Lung (tissue), 16 donors: Measurements from ENCODE around the gene ETV6. TPM values are rescaled to one million over a fixed set of nuclear protein-coding genes. Genes with fewer than 3 reads are reported as not detected.
A peak's percentile ranks its signal among the peaks of the same experiment; 100 is the strongest.

ENCODE experiments used
- ATAC-seq: fragments of 200-7000 bp; cut with Tn5 transposase; one replicate; pipeline ENCODE4 v1.9.1; 2020; ENCODE audit warnings: moderate number of reproducible peaks; ENCODE audit not compliant: insufficient read depth, low FRiP score
- DNase-seq, 3 donors: peaks; one replicate each; pipeline ENCODE4 v3.0.0-alpha.2; 2013 to 2017
- H3K27ac ChIP-seq, 2 donors: one replicate each; pipeline ENCODE4 v1.5.1; 2013; ENCODE audit warnings: mild to moderate bottlenecking in 2 of 2, moderate library complexity in 2 of 2, control low read depth in 1 of 2, inconsistent platforms in 1 of 2, low read depth in 1 of 2, low read length in 1 of 2
- H3K27me3 ChIP-seq, 3 donors: one replicate each; pipeline ENCODE4 v1.5.1; 2013; ENCODE audit warnings: low read length in 2 of 3; ENCODE audit not compliant: control insufficient read depth in 3 of 3, insufficient read depth in 3 of 3
- H3K36me3 ChIP-seq, 4 donors: one replicate each; pipeline ENCODE4 v1.5.1; 2013; ENCODE audit warnings: low read length in 4 of 4, mild to moderate bottlenecking in 1 of 4, moderate library complexity in 1 of 4; ENCODE audit not compliant: control insufficient read depth in 4 of 4, insufficient read depth in 4 of 4
- H3K4me1 ChIP-seq, 5 donors: one replicate each; pipeline ENCODE4 v1.5.1; 2013; ENCODE audit warnings: low read length in 5 of 5, mild to moderate bottlenecking in 2 of 5, moderate library complexity in 1 of 5; ENCODE audit not compliant: control insufficient read depth in 5 of 5, insufficient read depth in 5 of 5
- H3K4me3 ChIP-seq: one replicate; pipeline ENCODE4 v1.5.1; 2013; ENCODE audit warnings: mild to moderate bottlenecking, control low read depth, moderate library complexity
- H3K9ac ChIP-seq, 2 donors: one replicate each; pipeline ENCODE4 v1.5.1; 2013; ENCODE audit warnings: low read length in 2 of 2, control low read depth in 1 of 2; ENCODE audit not compliant: insufficient read depth in 1 of 2
- H3K9me3 ChIP-seq, 4 donors: one replicate each; pipeline ENCODE4 v1.5.1; 2013; ENCODE audit warnings: low read length in 3 of 4, mild to moderate bottlenecking in 1 of 4, moderate library complexity in 1 of 4; ENCODE audit not compliant: control insufficient read depth in 4 of 4, insufficient read depth in 3 of 4
- CTCF ChIP-seq: IDR thresholded peaks from 2 replicates; pipeline ENCODE4 v1.5.1; 2012; ENCODE audit warnings: mild to moderate bottlenecking; ENCODE audit errors: control extremely low read depth, extremely low read depth
- WGBS, 2 donors: extraction: QIAGEN DNeasy Blood & Tissue Kit; methylation state at CpG; one replicate each; pipeline ENCODE4 v1.1.7; 2013; 5-methylcytosine and 5-hydroxymethylcytosine counted together
- long read RNA-seq, 5 donors: transcript quantifications; one replicate each; lab custom pipeline, GENCODE V29; 2026
- polyA plus RNA-seq, 2 donors: library from polyadenylated mRNA; stranded (reverse); fragments of 200-250 nt; gene quantifications; one replicate each; pipeline ENCODE4 v1.2.1, GENCODE V29; 2013
- total RNA-seq, 2 donors: library from RNA; depleted of rRNA in 1 of 2; stranded (reverse); fragments of >200 nt in 1 of 2; gene quantifications; one replicate each; pipeline ENCODE4 v1.2.1, GENCODE V29; 2014 to 2021
- donor health status: control.
- donor health status: control.
- donor health status: Bipolar disorder and iron deficiency.
- donor health status: healthy.
- donor health status: DM: yes; HTN: yes; CAD: no.

Gene ETV6
- total RNA-seq (10 to 100 TPM; 16.9 to 45.7 TPM), polyA plus RNA-seq (10 to 100 TPM in 1 of 2 donors, 1 to 10 TPM in 1; 8.6 to 10.2 TPM)
- long read RNA-seq, donor 1, full-length matches to known transcripts: 2 of 2 reads
- long read RNA-seq, donor 1, partial matches to known transcripts: 0 of 2 reads
- long read RNA-seq, donor 1, other reads (novel, unspliced or antisense): 0 of 2 reads
- long read RNA-seq, donor 2, full-length matches to known transcripts: 2 of 2 reads
- long read RNA-seq, donor 2, partial matches to known transcripts: 0 of 2 reads
- long read RNA-seq, donor 2, other reads (novel, unspliced or antisense): 0 of 2 reads
- long read RNA-seq, donor 3: 0 reads
- long read RNA-seq, donor 4: 0 reads
- long read RNA-seq, donor 5, full-length matches to known transcripts: 4 of 4 reads
- long read RNA-seq, donor 5, partial matches to known transcripts: 0 of 4 reads
- long read RNA-seq, donor 5, other reads (novel, unspliced or antisense): 0 of 4 reads

- no peak for TF ChIP-seq CTCF
- H3K9me3 ChIP-seq: no peaks in the 10 kb centered on the region
- no peaks in the 10 kb centered on the region for H3K27me3 ChIP-seq
- peak within 1 kb of the TSS; percentile 94 to 99 for H3K27ac ChIP-seq
- peak within 1 kb of the TSS; percentile 87 to 96 for H3K9ac ChIP-seq
- peaks cover 0 to 36% (median 13%) of the 10 kb centered on the region in 5 donors for H3K4me1 ChIP-seq
- peak; percentile 91 to 96 (median 95) for DNase-seq
- ATAC-seq: peak; percentile 11
- peak within 1 kb of the TSS; percentile 85 for H3K4me3 ChIP-seq
- 1% methylated on average over 77 to 86 of the region's 86 CpGs for WGBS, 2 donors
- H3K36me3 ChIP-seq: no peaks in the 10 kb centered on the region
Observed at GRCh38 chr12:11649413-11650285, at the start of gene ETV6. ETV6 (plus strand) TSS chr12:11649674; CDS start chr12:11650128, 454 bp downstream.

- H3K36me3 ChIP-seq: no peaks in the 10 kb centered on the region
Observed at GRCh38 chr12:11600199-11600598, 49.3 kb upstream of the ETV6 start.

GRCh38 chr12:11601647-11602046 lies 47.8 kb upstream of the ETV6 start:
- 87 to 97% methylated on average over 1 of the region's 1 CpG for WGBS, 2 donors
- Histone ChIP-seq H3K27ac (no peak overlapping the region), H3K4me1 (peaks cover 0 to 2% (median 0%) of the 10 kb centered on the region in 5 donors), H3K9me3 (no peaks in the 10 kb centered on the region), H3K9ac (no peak overlapping the region), H3K4me3 (no peak overlapping the region), H3K27me3 (no peaks in the 10 kb centered on the region), H3K36me3 (no peaks in the 10 kb centered on the region)
- DNase-seq (no peak), ATAC-seq (no peak)
- TF ChIP-seq CTCF: no peak

More at GRCh38 chr12:11600199-11600598, 49.3 kb upstream of the ETV6 start:
- Histone ChIP-seq H3K9ac (no peak overlapping the region), H3K27ac (no peak overlapping the region), H3K9me3 (no peaks in the 10 kb centered on the region), H3K4me1 (peaks cover 0 to 2% (median 0%) of the 10 kb centered on the region in 5 donors), H3K4me3 (no peak overlapping the region), H3K27me3 (no peaks in the 10 kb centered on the region)
- no peak for DNase-seq
- no peak for TF ChIP-seq CTCF
- ATAC-seq: no peak
- 76 to 82% methylated on average over 3 of the region's 3 CpGs for WGBS, 2 donors
